BJ (cell line): ENCODE data around the gene SLC6A6. TPM values are rescaled to one million over a fixed set of nuclear protein-coding genes. Genes with fewer than 3 reads are reported as not detected.

Experiments
- CTCF ChIA-PET: fragments of 350-600 bp; formaldehyde crosslinking; extraction: SDS; loops from one replicate; lab custom pipeline; 2021; ENCODE audit warnings: antibody characterized with exemption, inconsistent platforms; lab: Yijun Ruan, JAX
- POLR2A ChIA-PET: fragments of 300-600 bp; sonication (Branson Sonifier 250); formaldehyde crosslinking; extraction: SDS; loops from one replicate; lab custom pipeline; 2021; ENCODE audit warnings: antibody characterized with exemption; lab: Charles Lee
- DNase-seq: peaks from one replicate; pipeline ENCODE4 v3.0.0-alpha.2; 2011; ENCODE audit warnings: low read depth
- H3K27me3 ChIP-seq: 2 replicates; pipeline ENCODE4 v1.6.0; 2011; ENCODE audit warnings: low read length; ENCODE audit not compliant: control insufficient read depth, insufficient read depth
- H3K36me3 ChIP-seq: 2 replicates; pipeline ENCODE4 v1.5.1; 2011; ENCODE audit warnings: low read length; ENCODE audit not compliant: control insufficient read depth, insufficient read depth
- H3K4me3 ChIP-seq: 2 replicates; pipeline ENCODE4 v1.5.1; 2011; ENCODE audit warnings: low read depth, mild to moderate bottlenecking, control low read depth, low read length
- CTCF ChIP-seq: IDR thresholded peaks from 2 replicates; pipeline ENCODE4 v1.5.1; 2011; ENCODE audit warnings: low read depth, mild to moderate bottlenecking, control low read depth, inconsistent platforms, low read length, moderate library complexity; ENCODE audit not compliant: insufficient read depth
- polyA plus RNA-seq: library from polyadenylated mRNA; depleted of rRNA; stranded (reverse); fragments of >200 nt; gene quantifications from 2 replicates; pipeline ENCODE4 v1.2.3, GENCODE V29; 2011

Gene SLC6A6
- polyA plus RNA-seq, 1 experiment: 114 TPM

GRCh38 chr3:14518432-14518802 lies 116.0 kb downstream of the SLC6A6 start:
- ChIA-PET CTCF (interaction anchor here (4.7 kb wide), 1 partner anchor 9 kb away, joined by 38 read pairs; no protein-coding TSS in a partner anchor), POLR2A (no interaction called here)

GRCh38 chr3:14518893-14519292 lies 116.5 kb downstream of the SLC6A6 start:
- Histone ChIP-seq H3K27me3 (no peaks in the 10 kb centered on the region; the same call in 1 of the 2 replicates), H3K4me3 (no peak overlapping the region), H3K36me3 (no peaks in the 10 kb centered on the region)
- TF ChIP-seq CTCF: no peak
- CTCF ChIA-PET: interaction anchor here (1.8 to 4.7 kb wide), 2 partner anchors 10 to 14 kb away, joined by 8 to 38 read pairs; no protein-coding TSS in a partner anchor
- POLR2A ChIA-PET: no interaction called here
- no peak for DNase-seq

More at GRCh38 chr3:14518432-14518802, 116.0 kb downstream of the SLC6A6 start:
- DNase-seq: no peak
- Histone ChIP-seq H3K36me3 (no peaks in the 10 kb centered on the region), H3K27me3 (no peaks in the 10 kb centered on the region; the same call in 1 of the 2 replicates), H3K4me3 (no peak overlapping the region)
- TF ChIP-seq CTCF: no peak

GRCh38 chr3:14519406-14519805 lies 117.0 kb downstream of the SLC6A6 start:
- POLR2A ChIA-PET: no interaction called here

GRCh38 chr3:14520149-14520548 lies 117.7 kb downstream of the SLC6A6 start:
- POLR2A ChIA-PET: no interaction called here
- DNase-seq: no peak
- no peak for TF ChIP-seq CTCF
- Histone ChIP-seq H3K4me3 (no peak overlapping the region), H3K27me3 (no peaks in the 10 kb centered on the region; the same call in 1 of the 2 replicates), H3K36me3 (no peaks in the 10 kb centered on the region)
- CTCF ChIA-PET: interaction anchor here (1.8 to 4.7 kb wide), 2 partner anchors 11 to 16 kb away, joined by 8 to 38 read pairs; no protein-coding TSS in a partner anchor

More at GRCh38 chr3:14519406-14519805, 117.0 kb downstream of the SLC6A6 start:
- Histone ChIP-seq H3K27me3 (no peaks in the 10 kb centered on the region; the same call in 1 of the 2 replicates), H3K36me3 (no peaks in the 10 kb centered on the region), H3K4me3 (no peak overlapping the region)
- no peak for DNase-seq
- CTCF ChIA-PET: interaction anchor here (1.8 to 4.7 kb wide), 2 partner anchors 10 to 15 kb away, joined by 8 to 38 read pairs; no protein-coding TSS in a partner anchor
- TF ChIP-seq CTCF: no peak

GRCh38 chr3:14520967-14521366 lies 118.6 kb downstream of the SLC6A6 start:
- TF ChIP-seq CTCF: no peak
- H3K4me3 ChIP-seq: no peak overlapping the region
- no peaks in the 10 kb centered on the region for H3K36me3 ChIP-seq
- no peaks in the 10 kb centered on the region; the same call in 1 of the 2 replicates for H3K27me3 ChIP-seq
- ChIA-PET POLR2A (no interaction called here), CTCF (interaction anchor here (1.2 to 4.7 kb wide), 2 partner anchors 12 to 260 kb away, joined by 3 to 38 read pairs; no protein-coding TSS in a partner anchor)
- no peak for DNase-seq
